ENCODE data around the gene CD4. TPM values are rescaled to one million over a fixed set of nuclear protein-coding genes. Genes with fewer than 3 reads are reported as not detected.

Gene CD4
- total and polyA plus RNA-seq, 8 donors: 2.0 to 25.9 (median 7.3) TPM; not detected in 2

- Histone ChIP-seq H3K4me1 (peaks cover 9 to 37% (median 25%) of the 10 kb centered on the region in 4 donors), H3K27me3 (no peaks in the 10 kb centered on the region), H3K9me3 (no peaks in the 10 kb centered on the region), H3K4me3 (peak overlapping the region in 1 of 4 donors; percentile 84), H3K36me3 (peaks cover 0 to 43% (median 35%) of the 10 kb centered on the region in 4 donors), H3K27ac (no peak overlapping the region)
- intact Hi-C loops (cut with DNase I; ENCODE audit: low total_unique reads): no loop called here
- no peak for DNase-seq
- TF ChIP-seq EP300 (IDR thresholded peaks at IDR 0.05) (no peak), CTCF (IDR thresholded peaks at IDR 0.05) (no peak), POLR2AphosphoS5 (IDR thresholded peaks at IDR 0.05) (no peak)
- 75 to 84% (median 79%) methylated on average over 10 of the region's 10 CpGs for WGBS, 5 donors
Measured at GRCh38 chr12:6849976-6850560, 60.7 kb downstream of the CD4 start.

- H3K27me3 ChIP-seq: no peaks in the 10 kb centered on the region
- H3K4me1 ChIP-seq: peaks cover 9 to 37% (median 25%) of the 10 kb centered on the region in 4 donors
- intact Hi-C loops (cut with DNase I; ENCODE audit: low total_unique reads): no loop called here
- peaks cover 5 to 43% (median 35%) of the 10 kb centered on the region in 4 donors for H3K36me3 ChIP-seq
- 24 to 39% (median 35%) methylated on average over 16 of the region's 16 CpGs for WGBS, 5 donors
- no peaks in the 10 kb centered on the region for H3K9me3 ChIP-seq
- DNase-seq: no peak
- H3K4me3 ChIP-seq: peak overlapping the region; percentile 66 to 84 (median 66)
- TF ChIP-seq POLR2AphosphoS5 (IDR thresholded peaks at IDR 0.05) (no peak), EP300 (IDR thresholded peaks at IDR 0.05) (no peak), CTCF (IDR thresholded peaks at IDR 0.05) (no peak), POLR2A (IDR thresholded peaks at IDR 0.05) (no peak)
- H3K27ac ChIP-seq: peak overlapping the region in 4 of 5 donors; percentile 88 to 96 (median 94)
Measured at GRCh38 chr12:6850796-6851152, 61.4 kb downstream of the CD4 start.

GRCh38 chr12:6851153-6851920 lies 62.0 kb downstream of the CD4 start, which contains the start of gene CDCA3:
Gene CDCA3, minus strand, starts transcription at chr12:6851286. Its CDS starts 334 bp downstream, at chr12:6850952.
- peaks cover 9 to 37% (median 25%) of the 10 kb centered on the region in 4 donors for H3K4me1 ChIP-seq
- peak within 1 kb of the TSS; percentile 66 to 84 (median 66) for H3K4me3 ChIP-seq
- intact Hi-C loops (cut with DNase I; ENCODE audit: low total_unique reads): no loop called here
- DNase-seq: peak; percentile 98 to 99
- WGBS, 5 donors: 0 to 1% (median 0%) methylated on average over 37 of the region's 37 CpGs
- no peaks in the 10 kb centered on the region for H3K27me3 ChIP-seq
- TF ChIP-seq POLR2A (IDR thresholded peaks at IDR 0.05): peak in 2 of 4 donors; percentile 83 to 92
- no peak for TF ChIP-seq EP300 (IDR thresholded peaks at IDR 0.05)
- peak; percentile 80 to 99 (median 99) for TF ChIP-seq POLR2AphosphoS5 (IDR thresholded peaks at IDR 0.05)
- no peaks in the 10 kb centered on the region for H3K9me3 ChIP-seq
- peak within 1 kb of the TSS; percentile 88 to 96 (median 95) for H3K27ac ChIP-seq
- peaks cover 11 to 43% (median 35%) of the 10 kb centered on the region in 4 donors for H3K36me3 ChIP-seq

GRCh38 chr12:6851921-6852650 lies 62.8 kb downstream of the CD4 start, which contains the start of gene USP5:
Gene USP5, plus strand, starts transcription at chr12:6852150. Its CDS starts 30 bp downstream, at chr12:6852180.
- peaks cover 18 to 43% (median 35%) of the 10 kb centered on the region in 4 donors for H3K36me3 ChIP-seq
- DNase-seq: peak; percentile 99 to 100
- TF ChIP-seq EP300 (IDR thresholded peaks at IDR 0.05): no peak
- peak in 1 of 7 experiments; percentile 25 for TF ChIP-seq CTCF (IDR thresholded peaks at IDR 0.05)
- TF ChIP-seq POLR2AphosphoS5 (IDR thresholded peaks at IDR 0.05): peak in 2 of 3 donors; percentile 80 to 92
- no peaks in the 10 kb centered on the region for H3K27me3 ChIP-seq
- H3K4me1 ChIP-seq: peaks cover 9 to 37% (median 25%) of the 10 kb centered on the region in 4 donors
- peak within 1 kb of the TSS; percentile 66 to 84 (median 66) for H3K4me3 ChIP-seq
- H3K27ac ChIP-seq: peak within 1 kb of the TSS; percentile 88 to 96 (median 95)
- intact Hi-C loops (cut with DNase I; ENCODE audit: low total_unique reads): no loop called here
- WGBS, 5 donors: 0 to 1% (median 0%) methylated on average over 39 to 65 of the region's 65 CpGs
- no peaks in the 10 kb centered on the region for H3K9me3 ChIP-seq

Measured in stomach (tissue), 9 donors.